Measurements from ENCODE around the gene NRN1. TPM values are rescaled to one million over a fixed set of nuclear protein-coding genes. Genes with fewer than 3 reads are reported as not detected.

NRN1 gene
- total and polyA plus RNA-seq, 8 donors = 0.60 to 4.3 (median 1.6) TPM

DNA sequence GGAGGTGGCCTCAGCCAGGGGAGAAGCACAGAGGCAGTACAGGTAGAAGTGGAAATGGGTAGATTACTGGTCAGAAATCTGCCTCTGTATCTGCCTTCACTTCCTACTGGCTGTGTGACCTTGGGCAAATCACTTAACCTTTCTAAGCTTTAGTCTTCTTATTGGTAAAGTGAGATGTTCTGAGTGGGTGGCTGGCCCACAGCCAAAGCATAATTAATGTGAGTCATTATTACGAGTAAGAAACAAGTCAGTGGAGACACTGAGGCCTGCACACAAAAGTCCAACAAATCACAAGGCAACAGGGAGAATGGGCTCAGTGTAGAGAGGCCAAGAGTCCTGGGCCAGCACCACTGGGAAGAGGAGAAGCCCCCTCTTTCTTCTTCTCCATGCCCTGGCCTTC is 39.1 kb downstream of the NRN1 start:
- FAIRE-seq (no peak), DNase-seq (no peak), ATAC-seq (no peak)
- Histone ChIP-seq H3K36me3 (no peaks in the 10 kb centered on the region), H3K9me3 (no peaks in the 10 kb centered on the region), H3K4me1 (no peaks in the 10 kb centered on the region), H3K27ac (no peak overlapping the region), H3K27me3 (no peaks in the 10 kb centered on the region), H3K4me3 (no peak overlapping the region)
- WGBS, 2 donors = 70 to 86% methylated on average over 1 of the region's 1 CpG
- TF ChIP-seq, protein P1, sequence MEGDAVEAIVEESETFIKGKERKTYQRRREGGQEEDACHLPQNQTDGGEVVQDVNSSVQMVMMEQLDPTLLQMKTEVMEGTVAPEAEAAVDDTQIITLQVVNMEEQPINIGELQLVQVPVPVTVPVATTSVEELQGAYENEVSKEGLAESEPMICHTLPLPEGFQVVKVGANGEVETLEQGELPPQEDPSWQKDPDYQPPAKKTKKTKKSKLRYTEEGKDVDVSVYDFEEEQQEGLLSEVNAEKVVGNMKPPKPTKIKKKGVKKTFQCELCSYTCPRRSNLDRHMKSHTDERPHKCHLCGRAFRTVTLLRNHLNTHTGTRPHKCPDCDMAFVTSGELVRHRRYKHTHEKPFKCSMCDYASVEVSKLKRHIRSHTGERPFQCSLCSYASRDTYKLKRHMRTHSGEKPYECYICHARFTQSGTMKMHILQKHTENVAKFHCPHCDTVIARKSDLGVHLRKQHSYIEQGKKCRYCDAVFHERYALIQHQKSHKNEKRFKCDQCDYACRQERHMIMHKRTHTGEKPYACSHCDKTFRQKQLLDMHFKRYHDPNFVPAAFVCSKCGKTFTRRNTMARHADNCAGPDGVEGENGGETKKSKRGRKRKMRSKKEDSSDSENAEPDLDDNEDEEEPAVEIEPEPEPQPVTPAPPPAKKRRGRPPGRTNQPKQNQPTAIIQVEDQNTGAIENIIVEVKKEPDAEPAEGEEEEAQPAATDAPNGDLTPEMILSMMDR (IDR thresholded peaks at IDR 0.05) = no peak
- intact Hi-C loops (cut with DNase I) = no loop called here

DNA sequence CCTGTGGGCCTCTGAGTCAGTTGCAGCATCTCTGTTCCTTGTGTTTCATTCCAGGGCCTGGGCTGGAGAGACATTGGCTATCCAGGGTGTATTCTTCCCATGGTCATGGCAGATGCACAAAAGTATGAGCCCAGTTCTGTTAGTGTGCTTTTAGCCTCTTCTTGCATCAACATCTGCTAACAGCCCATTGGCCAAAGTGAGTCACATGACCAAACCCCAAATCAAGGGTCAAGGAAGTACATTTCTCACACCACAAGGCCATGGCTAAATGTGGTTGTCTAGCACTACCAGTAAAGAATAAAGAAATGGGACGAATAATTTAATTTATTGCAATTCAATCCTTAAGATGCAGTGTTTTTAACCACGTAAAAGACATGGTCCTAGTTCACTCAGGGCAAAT is 43.9 kb downstream of the NRN1 start:
- TF ChIP-seq, protein P1 (IDR thresholded peaks at IDR 0.05) = no peak
- no peak for ATAC-seq
- intact Hi-C loops (cut with DNase I) = no loop called here
- Histone ChIP-seq H3K36me3 (no peaks in the 10 kb centered on the region), H3K4me3 (no peak overlapping the region), H3K27ac (no peak overlapping the region), H3K4me1 (no peaks in the 10 kb centered on the region), H3K27me3 (no peaks in the 10 kb centered on the region), H3K9me3 (no peaks in the 10 kb centered on the region)
- 75 to 81% methylated on average over 2 of the region's 2 CpGs for WGBS, 2 donors
- no peak for DNase-seq
- no peak for FAIRE-seq

DNA sequence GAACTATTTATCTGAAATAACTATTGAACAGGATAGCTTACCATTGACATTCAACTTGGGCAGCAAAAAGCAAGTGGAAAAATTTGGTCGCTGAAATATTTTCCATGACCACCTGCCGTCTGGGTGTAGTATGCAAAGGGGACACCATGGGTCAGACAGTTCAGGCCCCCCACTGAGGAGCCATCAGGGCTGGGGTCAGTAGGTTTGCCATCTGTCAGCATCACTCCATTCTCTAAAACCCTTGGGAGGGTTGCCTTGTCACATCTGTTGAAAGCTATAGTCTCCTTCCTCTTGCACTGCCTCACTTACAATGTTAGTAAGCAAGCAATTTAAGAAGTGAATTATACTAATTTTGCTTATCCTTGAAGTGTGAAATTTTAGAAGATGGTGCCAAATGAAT is 44.9 kb downstream of the NRN1 start:
- H3K4me3 ChIP-seq = no peak overlapping the region
- no peaks in the 10 kb centered on the region for H3K9me3 ChIP-seq
- ATAC-seq = no peak
- H3K4me1 ChIP-seq = no peaks in the 10 kb centered on the region
- WGBS, 2 donors = 86 to 87% methylated on average over 2 of the region's 2 CpGs
- H3K36me3 ChIP-seq = no peaks in the 10 kb centered on the region
- no peak for DNase-seq
- intact Hi-C loops (cut with DNase I) = no loop called here
- H3K27ac ChIP-seq = no peak overlapping the region
- no peak for FAIRE-seq
- H3K27me3 ChIP-seq = no peaks in the 10 kb centered on the region
- TF ChIP-seq, protein P1 (IDR thresholded peaks at IDR 0.05) = no peak

DNA sequence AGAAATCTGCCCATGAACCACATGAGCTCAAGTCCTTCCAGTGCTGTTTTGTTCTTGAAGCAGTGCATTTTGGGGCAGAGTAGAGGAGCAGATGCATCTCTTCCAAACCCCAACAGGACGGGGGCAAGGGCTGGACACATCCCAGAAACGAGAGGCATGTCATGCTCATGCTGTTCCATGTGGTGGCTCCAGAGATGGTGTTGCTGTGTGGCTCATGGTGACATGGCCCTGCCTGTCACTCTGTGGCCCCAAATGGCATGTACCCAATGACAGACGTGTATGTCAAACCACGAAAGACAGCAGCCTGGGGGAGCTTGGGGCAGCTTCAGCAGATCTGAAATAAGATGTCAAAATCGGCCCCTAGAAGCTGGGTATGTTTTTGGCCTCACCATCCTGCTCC is 46.3 kb downstream of the NRN1 start:
- DNase-seq (no peak), ATAC-seq (no peak), FAIRE-seq (no peak)
- Histone ChIP-seq H3K4me1 (no peaks in the 10 kb centered on the region), H3K27ac (no peak overlapping the region), H3K9me3 (no peaks in the 10 kb centered on the region), H3K4me3 (no peak overlapping the region), H3K36me3 (no peaks in the 10 kb centered on the region), H3K27me3 (no peaks in the 10 kb centered on the region)
- 62 to 63% methylated on average over 5 of the region's 5 CpGs for WGBS, 2 donors
- TF ChIP-seq, protein P1 (IDR thresholded peaks at IDR 0.05) = no peak
- intact Hi-C loops (cut with DNase I) = no loop called here

DNA sequence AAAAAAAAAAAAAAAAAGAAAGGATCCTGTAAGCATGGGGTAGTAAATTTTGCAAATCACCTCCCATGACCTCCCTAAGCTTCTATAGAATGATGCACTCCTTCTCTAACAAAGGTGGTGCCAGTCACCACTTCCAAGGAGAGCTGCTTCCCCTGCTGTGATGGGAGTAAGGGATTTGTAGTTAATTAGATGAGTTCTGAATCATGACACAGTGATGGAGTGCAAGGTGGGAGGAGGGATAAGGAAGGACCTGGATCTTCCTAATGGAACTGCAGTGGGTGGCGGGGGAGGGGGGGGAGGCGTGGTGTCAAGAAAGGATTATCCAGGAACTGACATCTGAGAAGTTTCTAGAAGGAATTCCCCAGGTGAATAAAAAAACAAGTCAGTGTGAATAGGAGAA is 47.8 kb downstream of the NRN1 start:
- ATAC-seq = no peak
- H3K27me3 ChIP-seq = no peaks in the 10 kb centered on the region
- no peak for FAIRE-seq
- no peak overlapping the region for H3K4me3 ChIP-seq
- no peaks in the 10 kb centered on the region for H3K9me3 ChIP-seq
- no peaks in the 10 kb centered on the region for H3K36me3 ChIP-seq
- 76 to 78% methylated on average over 2 of the region's 2 CpGs for WGBS, 2 donors
- H3K27ac ChIP-seq = no peak overlapping the region
- TF ChIP-seq, protein P1 (IDR thresholded peaks at IDR 0.05) = no peak
- DNase-seq = no peak
- intact Hi-C loops (cut with DNase I) = no loop called here
- H3K4me1 ChIP-seq = no peaks in the 10 kb centered on the region
